Esophagus mucosa (tissue), 1 donor: ENCODE results near the gene PHF12. TPM values are rescaled to one million over a fixed set of nuclear protein-coding genes. Genes with fewer than 3 reads are reported as not detected.
"Not testable (repeated sequence)": the region's sequence is repeated elsewhere in the genome, so short reads cannot be mapped to it uniquely, and the experiment has no call there.

ENCODE experiments used
- ATAC-seq: fragments of 200-7000 bp; cut with Tn5 transposase; one replicate; pipeline ENCODE4 v1.9.1; 2020
- total RNA-seq: library from RNA; stranded (reverse); gene quantifications from one replicate; pipeline ENCODE4 v1.2.4, GENCODE V29; 2023
- donor health status: DM: yes; HTN: yes; CAD: no.

The PHF12 gene
- total RNA-seq, 1 donor from 2014 or later, result 14.2 TPM

GRCh38 chr17:28929787-28930186 is 21.5 kb downstream of the PHF12 start:
- ATAC-seq, result no peak

GRCh38 chr17:28928061-28928460 is 23.3 kb downstream of the PHF12 start:
- peak; percentile 69 for ATAC-seq

GRCh38 chr17:28926786-28927185 is 24.5 kb downstream of the PHF12 start:
- ATAC-seq, result peak; percentile 22

GRCh38 chr17:28926366-28926765 is 25.0 kb downstream of the PHF12 start:
- ATAC-seq, result no peak

- ATAC-seq, result peak; percentile 67
Measured at GRCh38 chr17:28925912-28926365, 25.4 kb downstream of the PHF12 start.

GRCh38 chr17:28920201-28920600 is 31.1 kb downstream of the PHF12 start:
- ATAC-seq, result no peak

- no peak for ATAC-seq
Measured at GRCh38 chr17:28918295-28918694, 33.0 kb downstream of the PHF12 start.

GRCh38 chr17:28917465-28917864 is 33.9 kb downstream of the PHF12 start:
- ATAC-seq, result no peak

GRCh38 chr17:28917029-28917428 is 34.3 kb downstream of the PHF12 start:
- ATAC-seq, result no peak

GRCh38 chr17:28916302-28916934 is 34.9 kb downstream of the PHF12 start:
- ATAC-seq, result peak; percentile 31

- no peak for ATAC-seq
Measured at GRCh38 chr17:28912938-28913333, 38.4 kb downstream of the PHF12 start.

- ATAC-seq, result no peak
Measured at GRCh38 chr17:28912281-28912937, 38.9 kb downstream of the PHF12 start.

- no peak for ATAC-seq
Measured at GRCh38 chr17:28911411-28912045, 39.8 kb downstream of the PHF12 start.

GRCh38 chr17:28910534-28910933 is 40.8 kb downstream of the PHF12 start:
- ATAC-seq, result no peak

GRCh38 chr17:28908640-28909167 is 42.6 kb downstream of the PHF12 start:
- ATAC-seq, result no peak

GRCh38 chr17:28907709-28908475 is 43.4 kb downstream of the PHF12 start:
- ATAC-seq, result no peak

GRCh38 chr17:28906706-28907438 is 44.4 kb downstream of the PHF12 start:
- ATAC-seq, result peak; percentile 44

GRCh38 chr17:28906276-28906675 is 45.0 kb downstream of the PHF12 start:
- ATAC-seq, result no peak

- ATAC-seq, result no peak
Measured at GRCh38 chr17:28904800-28905199, 46.5 kb downstream of the PHF12 start.

- not testable (repeated sequence) for ATAC-seq
Measured at GRCh38 chr17:28903546-28903841, 47.8 kb downstream of the PHF12 start.

GRCh38 chr17:28902819-28903545 is 48.3 kb downstream of the PHF12 start, which contains the start of gene DHRS13:
DHRS13 (minus strand) TSS chr17:28903079; CDS start chr17:28902944, 135 bp downstream.
- peak; percentile 93 for ATAC-seq
